NT2/D1 (cell line): ENCODE results near the gene CLMN.
"Not testable (repeated sequence)": the region's sequence is repeated elsewhere in the genome, so short reads cannot be mapped to it uniquely, and the experiment has no call there.

Experiments
- DNase-seq: peaks from one replicate; pipeline ENCODE4 v3.0.0-alpha.2; 2011; ENCODE audit warnings: low read depth, low spot score
- H3K27me3 ChIP-seq: 2 replicates; pipeline ENCODE4 v1.6.0; 2011; ENCODE audit warnings: mild to moderate bottlenecking; ENCODE audit not compliant: insufficient read length, insufficient read depth
- H3K36me3 ChIP-seq: 2 replicates; pipeline ENCODE4 v1.6.1; 2011; ENCODE audit warnings: mild to moderate bottlenecking, low read length, mixed read lengths; ENCODE audit not compliant: insufficient read depth, insufficient read length
- H3K4me1 ChIP-seq: 2 replicates; pipeline ENCODE4 v1.5.1; 2011; ENCODE audit not compliant: insufficient read depth, insufficient read length
- H3K4me3 ChIP-seq: 2 replicates; pipeline ENCODE4 v1.5.1; 2011; ENCODE audit warnings: low read depth; ENCODE audit not compliant: insufficient read length
- H3K9ac ChIP-seq: 2 replicates; pipeline ENCODE4 v1.6.0; 2011; ENCODE audit warnings: low read depth; ENCODE audit not compliant: insufficient read length
- H3K9me3 ChIP-seq: 2 replicates; pipeline ENCODE4 v1.5.1; 2011; ENCODE audit warnings: mild to moderate bottlenecking, low read length; ENCODE audit not compliant: insufficient read depth
- SUZ12 ChIP-seq: IDR thresholded peaks from 2 replicates; pipeline ENCODE4 v1.6.1; 2011; ENCODE audit not compliant: insufficient read length, insufficient read depth; ENCODE audit errors: extremely low read depth
- YY1 ChIP-seq: IDR thresholded peaks from 2 replicates; pipeline ENCODE4 v1.6.1; 2011; ENCODE audit not compliant: insufficient read length, insufficient read depth
- ZNF274 ChIP-seq: IDR thresholded peaks from 2 replicates; pipeline ENCODE4 v1.6.1; 2011; ENCODE audit warnings: mild to moderate bottlenecking, low read depth, low read length

CLMN gene

GRCh38 chr14:95290871-95291431, 28.8 kb downstream of the CLMN start:
- DNase-seq: no peak
- H3K4me1 ChIP-seq: no peaks in the 10 kb centered on the region
- no peak overlapping the region for H3K4me3 ChIP-seq
- no peaks in the 10 kb centered on the region for H3K9me3 ChIP-seq
- no peak overlapping the region for H3K9ac ChIP-seq
- H3K36me3 ChIP-seq: no peaks in the 10 kb centered on the region
- TF ChIP-seq SUZ12 (no peak), YY1 (no peak), ZNF274 (no peak)
- no peaks in the 10 kb centered on the region for H3K27me3 ChIP-seq

DNA sequence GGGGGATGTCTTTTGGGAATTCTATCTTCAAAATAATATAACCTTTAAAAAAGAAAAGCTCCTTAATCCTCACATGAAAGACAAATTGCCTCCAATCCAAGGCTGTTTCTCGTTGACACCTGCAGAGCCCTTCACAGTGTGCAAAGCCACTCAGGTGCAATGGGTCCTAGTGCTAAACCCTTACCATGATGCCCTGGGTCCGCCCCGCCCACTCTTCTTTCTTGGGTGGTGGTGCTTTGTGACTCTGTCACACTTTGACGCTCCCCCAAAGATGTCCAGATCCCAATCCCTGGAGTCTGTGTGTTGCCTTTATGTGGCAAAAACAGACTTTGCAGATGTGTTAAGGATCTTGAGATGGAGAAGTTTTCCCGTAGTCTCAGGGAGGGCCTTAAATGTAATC, 29.7 kb downstream of the CLMN start:
- no peak overlapping the region for H3K4me3 ChIP-seq
- peaks cover 7% of the 10 kb centered on the region; the same call in 1 of the 2 replicates for H3K9me3 ChIP-seq
- no peaks in the 10 kb centered on the region for H3K4me1 ChIP-seq
- H3K27me3 ChIP-seq: no peaks in the 10 kb centered on the region
- H3K36me3 ChIP-seq: no peaks in the 10 kb centered on the region
- DNase-seq: no peak
- TF ChIP-seq YY1 (no peak), SUZ12 (no peak), ZNF274 (no peak)
- H3K9ac ChIP-seq: no peak overlapping the region

DNA sequence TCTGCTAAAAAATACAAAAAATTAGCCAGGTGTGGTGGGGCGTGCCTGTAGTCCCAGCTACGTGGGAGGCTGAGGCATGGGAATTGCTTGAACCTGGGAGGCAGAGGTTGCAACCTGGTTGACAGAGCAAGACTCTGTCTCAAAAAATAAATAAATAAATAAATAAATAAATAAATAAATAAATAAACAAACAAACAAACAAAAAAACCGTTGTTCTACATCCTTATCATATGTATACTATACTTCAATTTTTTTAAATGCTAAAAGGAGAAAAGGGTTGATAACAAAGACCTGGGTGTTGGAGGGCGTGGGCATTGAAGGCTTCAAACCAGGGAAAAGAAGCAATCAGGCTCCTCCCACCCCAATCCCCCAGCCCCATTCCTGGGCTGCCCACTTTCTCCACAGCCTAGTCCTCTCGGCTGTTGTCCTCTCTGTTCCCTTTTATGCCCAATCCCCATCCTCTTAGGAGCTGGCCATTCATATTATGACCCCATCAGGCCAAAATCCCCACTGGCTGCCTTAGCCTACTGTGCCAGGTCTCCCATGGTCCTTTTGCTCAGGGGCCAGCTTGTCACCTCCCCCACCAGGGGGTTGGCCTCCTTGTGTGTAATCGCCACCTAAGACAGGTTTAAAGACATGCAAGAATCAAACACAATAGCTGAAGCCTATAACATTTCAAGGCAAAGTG, 30.2 kb downstream of the CLMN start:
- TF ChIP-seq YY1 (no peak), ZNF274 (no peak), SUZ12 (no peak)
- H3K27me3 ChIP-seq: no peaks in the 10 kb centered on the region
- H3K36me3 ChIP-seq: no peaks in the 10 kb centered on the region
- no peaks in the 10 kb centered on the region for H3K4me1 ChIP-seq
- DNase-seq: no peak
- no peak overlapping the region for H3K9ac ChIP-seq
- peaks cover 7% of the 10 kb centered on the region; the same call in 1 of the 2 replicates for H3K9me3 ChIP-seq
- H3K4me3 ChIP-seq: no peak overlapping the region

GRCh38 chr14:95288672-95289322, 30.9 kb downstream of the CLMN start:
- no peaks in the 10 kb centered on the region for H3K36me3 ChIP-seq
- no peak overlapping the region for H3K4me3 ChIP-seq
- H3K9ac ChIP-seq: no peak overlapping the region
- TF ChIP-seq SUZ12: no peak
- no peak for TF ChIP-seq ZNF274
- TF ChIP-seq YY1: no peak
- DNase-seq: no peak
- no peaks in the 10 kb centered on the region for H3K27me3 ChIP-seq
- no peaks in the 10 kb centered on the region for H3K4me1 ChIP-seq
- peaks cover 7% of the 10 kb centered on the region; the same call in 1 of the 2 replicates for H3K9me3 ChIP-seq

- DNase-seq: no peak
- Histone ChIP-seq H3K4me1 (no peaks in the 10 kb centered on the region), H3K36me3 (no peaks in the 10 kb centered on the region), H3K9me3 (peaks cover 7% of the 10 kb centered on the region; the same call in 1 of the 2 replicates), H3K9ac (no peak overlapping the region), H3K4me3 (no peak overlapping the region), H3K27me3 (no peaks in the 10 kb centered on the region)
- no peak for TF ChIP-seq SUZ12
- no peak for TF ChIP-seq ZNF274
- TF ChIP-seq YY1: no peak
Observed at GRCh38 chr14:95287176-95287754, 32.4 kb downstream of the CLMN start.

DNA sequence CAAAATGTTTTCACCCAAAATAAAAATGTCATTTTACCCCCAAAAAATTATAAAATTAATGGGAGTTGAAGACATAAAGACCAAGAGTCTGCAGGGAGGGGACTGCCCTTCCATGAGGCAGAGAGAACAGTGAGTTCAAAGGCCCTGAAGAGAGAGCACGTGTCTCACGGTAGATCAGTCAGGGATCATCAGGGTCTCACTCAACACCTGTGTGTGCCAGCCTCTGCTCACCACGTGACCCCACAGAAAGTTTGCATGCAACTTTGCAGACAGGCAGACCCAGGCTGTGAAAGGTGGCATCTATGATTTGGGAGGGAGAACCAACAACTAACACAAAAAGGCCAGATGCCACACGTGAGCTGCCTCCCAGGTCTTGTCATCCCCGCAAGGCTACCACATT, 33.1 kb downstream of the CLMN start:
- peaks cover 7% of the 10 kb centered on the region; the same call in 1 of the 2 replicates for H3K9me3 ChIP-seq
- H3K36me3 ChIP-seq: no peaks in the 10 kb centered on the region
- H3K9ac ChIP-seq: peak overlapping the region; percentile 10
- DNase-seq: no peak
- H3K27me3 ChIP-seq: no peaks in the 10 kb centered on the region
- no peak overlapping the region for H3K4me3 ChIP-seq
- TF ChIP-seq SUZ12: no peak
- no peak for TF ChIP-seq ZNF274
- TF ChIP-seq YY1: no peak
- no peaks in the 10 kb centered on the region for H3K4me1 ChIP-seq

- Histone ChIP-seq H3K27me3 (no peaks in the 10 kb centered on the region), H3K36me3 (no peaks in the 10 kb centered on the region), H3K4me3 (no peak overlapping the region), H3K4me1 (no peaks in the 10 kb centered on the region), H3K9ac (no peak overlapping the region), H3K9me3 (peaks cover 7% of the 10 kb centered on the region; the same call in 1 of the 2 replicates)
- no peak for TF ChIP-seq SUZ12
- TF ChIP-seq YY1: no peak
- no peak for TF ChIP-seq ZNF274
- no peak for DNase-seq
Observed at GRCh38 chr14:95285566-95285965, 34.1 kb downstream of the CLMN start.

DNA sequence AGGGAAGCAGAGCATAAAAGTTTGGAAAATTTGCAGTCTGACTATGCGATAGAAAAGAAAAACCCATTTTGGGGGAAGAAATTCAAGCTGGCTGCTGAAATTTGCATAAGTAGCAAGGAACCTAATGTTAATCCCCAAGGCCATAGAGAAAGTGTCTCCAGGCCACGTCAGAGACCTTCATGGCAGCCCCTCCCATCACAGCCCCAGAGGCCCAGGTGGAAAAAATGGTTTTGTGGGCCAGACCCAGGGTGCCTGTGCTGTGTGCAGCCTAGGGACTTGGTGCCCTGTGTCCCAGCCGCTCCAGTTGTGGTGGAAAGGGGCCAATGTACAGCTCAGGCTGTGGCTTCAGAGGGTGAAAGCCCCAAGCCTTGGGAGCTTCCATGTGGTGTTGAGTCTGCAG, 35.9 kb downstream of the CLMN start:
- H3K9ac ChIP-seq: not testable (repeated sequence)

DNA sequence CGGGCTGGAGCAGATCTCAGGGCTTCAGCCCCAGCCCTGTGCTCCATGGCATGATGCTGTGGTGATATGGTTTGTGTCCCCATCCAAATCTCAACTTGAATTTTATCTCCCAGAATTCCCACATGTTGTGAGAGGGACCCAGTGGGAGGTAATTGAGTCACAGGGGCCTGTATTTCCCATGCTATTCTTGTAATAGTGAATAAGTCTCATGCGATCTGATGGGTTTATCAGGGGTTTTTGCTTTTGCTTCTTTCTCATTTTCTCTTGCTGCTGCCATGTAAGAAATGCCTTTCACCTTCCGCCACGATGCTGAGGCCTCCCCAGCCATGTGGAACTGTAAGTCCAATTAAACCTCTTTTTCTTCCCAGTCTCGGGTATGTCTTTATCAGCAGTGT, 36.7 kb downstream of the CLMN start:
- not testable (repeated sequence) for H3K27me3 ChIP-seq, H3K36me3 ChIP-seq, H3K4me3 ChIP-seq, DNase-seq, H3K4me1 ChIP-seq, H3K9ac ChIP-seq
- peaks cover 12% of the 10 kb centered on the region; the same call in 1 of the 2 replicates for H3K9me3 ChIP-seq

More for the DNA sequence above, 35.9 kb downstream of the CLMN start:
- H3K27me3 ChIP-seq, H3K4me3 ChIP-seq, H3K4me1 ChIP-seq, H3K36me3 ChIP-seq, H3K9me3 ChIP-seq, DNase-seq: not testable (repeated sequence)
